Left colon (tissue), 2 donors: ENCODE results near the gene CRCP. TPM values are rescaled to one million over a fixed set of nuclear protein-coding genes. Genes with fewer than 3 reads are reported as not detected.
"Not testable (repeated sequence)": the region's sequence is repeated elsewhere in the genome, so short reads cannot be mapped to it uniquely, and the experiment has no call there.

Experiments used
- ATAC-seq: fragments of 200-7000 bp; cut with Tn5 transposase; one replicate; pipeline ENCODE4 v1.9.1; 2020; ENCODE audit warnings: mild to moderate bottlenecking, moderate library complexity
- DNase-seq, 2 donors: peaks; one replicate each; pipeline ENCODE4 v3.0.0-alpha.2; 2020
- intact Hi-C, 2 donors: fragments of 100-400 bp; cut with DNase I in 1 of 2; cut with micrococcal nuclease in 1 of 2; formaldehyde crosslinking; loops; one replicate each; pipeline versions ENCODE4 v1.11.2 to v1.14.0; 2022; cut with DNase I, micrococcal nuclease
- long read RNA-seq: library from polyadenylated mRNA; unstranded; transcript quantifications from one replicate; pipeline ENCODE4 v2.0.0, GENCODE V29; 2021
- total RNA-seq, 2 donors: library from RNA; stranded (reverse); fragmentation: NEBNext Ultra II Directional; extraction: Animal tissue kit (Norgen Biotek cat#: 25700); gene quantifications; one replicate each; pipeline ENCODE4 v1.2.1, GENCODE V29; 2021
- donor health status: DM: no; HTN: no; CAD: no.
- donor health status: DM: yes; HTN: yes; CAD: no.

The CRCP gene
- total RNA-seq: 10 to 100 TPM; 37.1 to 43.6 TPM
- long read RNA-seq, partial matches to known transcripts: 1 of 10 reads
- long read RNA-seq, other reads (novel, unspliced or antisense): 3 of 10 reads

DNA sequence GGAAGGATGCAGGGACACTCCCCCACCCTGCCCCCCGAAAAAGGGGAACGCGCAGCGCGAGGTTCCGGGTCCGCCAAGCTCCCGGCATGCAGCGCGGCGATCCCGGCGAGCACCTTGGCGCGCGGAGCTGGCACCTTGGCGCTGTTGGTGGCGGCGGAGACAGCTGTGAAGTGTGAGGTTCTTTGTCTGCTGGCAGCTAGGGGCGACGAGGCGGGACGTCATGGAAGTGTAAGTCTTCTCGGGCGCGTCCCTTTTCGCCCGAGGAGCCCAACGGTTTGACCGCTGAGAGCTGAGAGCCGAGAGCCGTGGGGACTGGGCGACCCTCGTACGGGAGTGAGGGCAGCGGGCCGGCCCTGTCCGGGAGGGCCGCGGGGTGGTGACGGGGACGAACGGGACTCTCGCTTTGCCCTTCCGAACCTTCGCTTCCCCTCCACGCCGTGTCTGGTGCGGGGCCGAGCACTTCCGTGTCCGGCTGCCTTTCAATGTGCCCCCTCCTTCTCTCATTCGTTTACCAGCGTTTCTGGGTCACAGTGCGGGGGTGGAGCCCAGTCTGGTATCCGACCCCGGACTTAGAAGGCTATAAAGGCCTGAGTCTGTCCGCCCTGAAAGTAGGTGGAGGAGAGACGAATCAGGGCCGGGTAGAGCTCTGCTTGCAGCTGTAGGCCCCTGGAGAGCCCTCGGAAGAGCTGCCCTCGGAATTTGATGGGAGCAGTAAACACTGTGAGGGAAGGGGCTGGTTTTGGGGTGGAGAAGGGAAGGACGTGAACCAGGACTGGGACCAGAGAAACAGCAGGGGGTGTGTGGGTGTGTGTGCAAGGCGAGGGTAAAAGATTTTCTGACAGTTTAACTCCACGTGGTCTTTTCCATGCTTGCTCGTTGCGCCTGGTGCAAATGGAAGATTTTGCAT, at the start of gene CRCP:
Gene CRCP (plus strand): TSS at position 105 of the 907 bp plus-strand sequence. CDS start 116 bp downstream, at position 221.
- intact Hi-C loops: no loop called here
- ATAC-seq (peak; percentile 88), DNase-seq (peak; percentile 87)

DNA sequence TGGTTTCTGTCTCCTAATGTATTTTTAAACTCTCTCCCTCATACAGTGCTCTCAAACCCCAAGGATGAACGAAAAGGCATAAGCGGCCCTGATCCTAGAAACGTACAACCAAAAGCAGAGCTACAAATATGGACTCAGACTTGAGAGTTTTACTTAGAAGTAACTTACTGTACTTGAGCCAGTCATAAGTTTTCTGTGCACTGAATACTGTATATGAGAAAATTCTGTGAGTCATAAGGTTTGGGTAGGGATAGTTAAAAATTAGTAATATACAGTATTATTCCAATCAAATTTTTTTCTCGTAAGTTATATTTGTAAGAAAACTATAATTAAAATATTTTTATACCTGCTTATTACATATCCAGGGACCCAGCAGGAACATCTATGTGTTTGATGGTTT, 44.9 kb upstream of the CRCP start:
- DNase-seq: no peak
- intact Hi-C loops: no loop called here
- ATAC-seq: no peak

DNA sequence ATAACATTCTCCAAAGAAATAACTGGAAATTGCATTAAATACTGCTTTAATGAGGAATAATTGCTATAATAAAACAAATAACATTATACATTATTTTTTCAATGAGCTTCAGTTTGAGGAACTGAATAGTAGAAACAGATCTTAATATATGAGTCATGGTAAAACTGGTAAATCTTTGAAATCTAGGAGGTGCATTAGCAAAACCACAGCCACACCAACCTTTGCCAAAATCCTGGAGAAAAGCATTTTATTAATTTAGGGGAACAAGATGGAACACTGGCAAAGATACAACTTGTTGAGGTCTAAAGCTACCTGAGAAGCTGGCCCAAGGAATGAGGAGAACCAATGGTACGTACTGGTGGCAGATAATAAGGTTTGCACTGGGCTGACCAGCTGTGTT, 44.4 kb upstream of the CRCP start:
- DNase-seq (no peak), ATAC-seq (no peak)
- intact Hi-C loops: no loop called here

DNA sequence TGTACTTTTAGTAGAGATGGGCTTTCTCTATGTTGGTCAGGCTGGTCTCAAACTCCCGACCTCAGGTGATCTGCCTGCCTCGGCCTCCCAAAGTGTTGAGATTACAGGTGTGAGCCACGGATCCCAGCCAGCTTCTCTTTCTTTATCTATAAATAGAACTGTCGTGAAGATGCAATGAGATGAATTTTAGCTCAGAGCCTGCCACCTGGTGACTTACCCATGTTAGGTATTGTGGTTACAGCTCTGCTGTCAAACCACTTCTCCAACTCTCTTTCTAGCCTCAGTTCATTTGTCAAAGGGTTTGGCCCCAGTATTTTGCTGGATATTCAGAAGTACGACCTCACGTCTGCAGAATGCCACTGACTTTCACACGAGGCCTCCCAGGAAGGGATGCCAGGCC, 42.4 kb upstream of the CRCP start:
- DNase-seq, intact Hi-C loops, ATAC-seq: not testable (repeated sequence)

- peak; percentile 92 for ATAC-seq
- DNase-seq: peak; percentile 94 to 96
- intact Hi-C loops: no loop called here
These were observed 38.8 kb upstream of the CRCP start, which contains the start of gene ASL for GRCh38 chr7:66075590-66076461. Gene ASL (plus strand): TSS chr7:66075819. CDS start chr7:66076082, 263 bp downstream.

GRCh38 chr7:66076462-66077329, 38.0 kb upstream of the CRCP start:
- peak; percentile 75 to 81 for DNase-seq
- ATAC-seq: peak; percentile 74
- intact Hi-C loops: no loop called here

GRCh38 chr7:66078067-66078466, 36.6 kb upstream of the CRCP start:
- no peak for ATAC-seq
- intact Hi-C loops: no loop called here
- no peak for DNase-seq

DNA sequence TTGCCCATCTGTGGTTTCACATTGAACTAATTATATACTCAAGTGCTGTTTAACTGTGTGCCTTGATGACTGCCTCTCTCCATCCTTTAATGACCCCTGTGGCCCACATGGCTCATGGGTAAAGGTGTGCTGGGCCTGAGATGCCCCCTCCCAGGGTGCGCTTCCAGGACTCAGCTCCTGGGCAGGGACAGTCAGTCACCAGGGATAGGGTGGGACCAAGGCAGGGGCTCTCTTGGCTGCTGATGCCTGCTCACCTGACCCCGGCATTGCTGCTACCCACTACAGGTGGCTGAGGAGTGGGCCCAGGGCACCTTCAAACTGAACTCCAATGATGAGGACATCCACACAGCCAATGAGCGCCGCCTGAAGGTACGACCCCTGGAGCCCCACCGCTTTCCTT, 32.6 kb upstream of the CRCP start:
- DNase-seq (no peak), ATAC-seq (no peak)
- intact Hi-C loops: no loop called here

DNA sequence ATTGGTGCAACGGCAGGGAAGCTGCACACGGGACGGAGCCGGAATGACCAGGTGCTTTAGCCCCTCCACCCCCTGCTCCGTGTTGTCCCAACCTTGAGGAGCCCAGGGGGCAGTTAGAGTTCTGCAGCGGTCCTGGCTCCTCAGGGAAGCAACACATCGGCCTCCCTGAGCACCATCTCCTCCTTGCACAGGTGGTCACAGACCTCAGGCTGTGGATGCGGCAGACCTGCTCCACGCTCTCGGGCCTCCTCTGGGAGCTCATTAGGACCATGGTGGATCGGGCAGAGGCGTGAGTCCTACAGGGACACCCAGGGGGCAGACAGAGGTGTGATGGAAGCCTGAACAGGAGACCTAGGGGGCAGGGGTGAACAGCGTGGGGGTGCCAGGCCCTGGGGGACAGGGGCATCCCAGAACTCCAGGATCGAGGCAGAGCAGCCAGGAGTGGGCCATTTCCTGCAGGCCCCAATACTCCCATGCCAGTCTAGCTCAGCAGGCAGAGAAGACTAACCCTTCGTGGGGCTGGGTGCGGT, 31.7 kb upstream of the CRCP start:
- intact Hi-C loops: no loop called here
- no peak for DNase-seq

DNA sequence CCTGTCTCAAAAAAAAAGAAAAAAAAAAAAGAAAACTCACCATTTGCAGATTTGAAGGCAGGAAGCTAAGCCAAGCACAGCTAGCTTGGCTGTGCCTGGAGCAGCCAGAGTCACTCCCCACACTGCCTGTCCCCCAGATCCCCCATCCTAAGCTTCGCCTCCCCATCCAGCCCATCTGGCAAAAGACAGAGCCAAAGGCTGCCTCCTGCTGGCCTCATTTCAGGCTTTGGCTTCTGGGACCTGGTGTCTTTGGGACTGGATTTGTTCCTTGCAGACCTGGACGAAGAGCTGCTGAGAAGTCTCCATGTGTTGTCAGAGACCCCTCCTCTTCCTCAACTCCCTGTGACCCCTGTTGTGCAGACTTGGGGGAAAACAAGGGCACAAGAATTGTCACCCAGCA, 31.0 kb upstream of the CRCP start:
- ATAC-seq: no peak
- intact Hi-C loops: no loop called here
- no peak for DNase-seq

More for the DNA sequence above, 31.7 kb upstream of the CRCP start:
- ATAC-seq: no peak

- intact Hi-C loops: no loop called here
- ATAC-seq: peak; percentile 49
These were observed 25.5 kb upstream of the CRCP start for GRCh38 chr7:66088861-66089838.

DNA sequence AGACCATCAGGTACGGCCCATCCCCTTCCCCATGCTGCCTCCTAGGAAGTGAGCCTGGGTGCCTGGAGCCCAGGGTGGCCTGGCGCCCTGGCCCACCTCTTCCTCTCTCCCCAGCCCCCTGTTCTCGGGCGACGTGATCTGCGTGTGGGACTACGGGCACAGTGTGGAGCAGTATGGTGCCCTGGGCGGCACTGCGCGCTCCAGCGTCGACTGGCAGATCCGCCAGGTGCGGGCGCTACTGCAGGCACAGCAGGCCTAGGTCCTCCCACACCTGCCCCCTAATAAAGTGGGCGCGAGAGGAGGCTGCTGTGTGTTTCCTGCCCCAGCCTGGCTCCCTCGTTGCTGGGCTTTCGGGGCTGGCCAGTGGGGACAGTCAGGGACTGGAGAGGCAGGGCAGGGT, 22.0 kb upstream of the CRCP start:
- intact Hi-C loops: no loop called here
- no peak for ATAC-seq
- DNase-seq: no peak

More at GRCh38 chr7:66088861-66089838, 25.5 kb upstream of the CRCP start:
- no peak for DNase-seq

DNA sequence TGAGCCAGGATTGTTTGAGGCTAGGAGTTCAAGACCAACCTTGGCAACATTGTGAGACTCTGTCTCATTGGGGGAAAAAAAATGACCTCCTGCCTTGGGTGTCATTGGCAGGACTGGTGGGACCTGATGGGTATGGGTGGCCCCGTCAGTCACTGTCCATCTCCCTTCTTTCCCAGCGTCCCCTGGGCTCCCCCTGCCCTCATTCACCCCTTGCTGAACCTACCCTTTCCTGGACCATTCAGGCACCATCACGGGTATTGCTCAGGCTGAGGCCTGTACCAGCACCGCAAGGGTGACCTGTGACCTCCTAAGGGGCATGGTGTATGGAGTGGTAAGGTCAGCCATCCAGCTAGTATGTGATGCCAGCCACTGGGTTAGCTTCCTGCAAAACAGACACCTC, 19.6 kb upstream of the CRCP start:
- no peak for ATAC-seq
- no peak for DNase-seq
- intact Hi-C loops: no loop called here

DNA sequence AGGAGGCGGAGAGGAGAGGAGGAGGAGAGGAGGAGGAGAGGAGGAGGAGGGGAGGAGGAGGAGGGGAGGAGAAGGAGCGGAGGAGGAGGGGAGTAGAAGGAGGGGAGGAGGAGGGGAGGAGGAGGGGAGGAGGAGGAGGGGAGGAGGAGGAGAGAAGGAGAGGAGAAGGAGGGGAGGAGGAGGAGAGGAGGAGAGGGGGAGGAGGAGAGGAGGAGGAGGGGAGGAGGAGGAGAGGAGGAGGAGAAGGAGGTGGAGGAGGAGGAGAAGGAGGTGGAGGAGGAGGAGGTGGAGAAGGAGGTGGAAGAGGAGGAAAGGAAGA, 15.5 kb upstream of the CRCP start:
- intact Hi-C loops: no loop called here
- DNase-seq: peak in 1 of 2 donors; percentile 36
- no peak for ATAC-seq

DNA sequence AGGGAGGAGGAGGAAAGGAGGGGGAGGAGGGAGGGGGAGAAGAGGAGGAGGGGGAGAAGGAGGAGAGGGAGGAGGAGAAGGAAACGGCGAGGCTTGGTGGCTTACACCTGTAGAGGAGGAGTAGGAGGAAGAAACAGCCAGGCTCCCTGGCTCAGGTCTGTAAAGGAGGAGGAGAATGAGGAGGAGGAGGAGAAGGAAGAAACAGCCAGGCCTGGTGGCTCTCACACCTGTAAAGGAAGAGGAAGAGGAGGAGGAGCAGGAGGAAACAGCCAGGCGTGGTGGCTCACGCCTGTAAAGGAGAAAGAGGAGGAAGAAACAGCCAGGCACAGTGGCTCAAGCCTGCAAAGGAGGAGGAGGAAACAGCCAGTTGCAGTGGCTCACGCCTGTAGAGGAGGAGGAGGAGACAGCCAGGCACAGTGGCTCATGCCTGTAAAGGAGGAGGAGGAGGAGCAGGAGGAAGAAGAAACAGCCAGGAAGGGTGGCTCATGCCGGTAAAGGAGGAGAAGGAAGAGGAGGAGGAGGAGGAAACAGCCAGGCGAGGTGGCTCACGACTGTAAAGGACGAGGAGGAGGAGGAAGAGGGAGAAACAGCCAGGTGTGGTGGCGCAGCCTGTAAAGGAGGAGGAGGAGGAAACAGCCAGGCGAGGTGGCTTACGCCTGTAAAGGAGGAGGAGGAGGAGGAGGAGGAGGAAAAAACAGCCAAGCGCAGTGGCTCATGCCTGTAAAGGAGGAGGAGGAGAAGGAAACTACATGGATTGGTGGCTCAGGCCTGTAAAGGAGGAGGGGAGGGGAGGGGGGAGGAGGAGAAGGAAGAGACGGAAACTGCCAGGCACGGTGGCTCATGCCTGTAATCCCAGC, 14.9 kb upstream of the CRCP start:
- peak; percentile 79 to 95 for DNase-seq
- intact Hi-C loops: no loop called here
- ATAC-seq: peak; percentile 85

- no peak for DNase-seq
- peak; percentile 14 for ATAC-seq
These were observed 14.1 kb upstream of the CRCP start for GRCh38 chr7:66100408-66101050.

More at GRCh38 chr7:66100408-66101050, 14.1 kb upstream of the CRCP start:
- intact Hi-C loops: no loop called here
